HEK293T (cell line): ENCODE measurements around the gene STRC.
"Not testable (repeated sequence)": the region's sequence is repeated elsewhere in the genome, so short reads cannot be mapped to it uniquely, and the experiment has no call there.

Experiments
- ARNT ChIP-seq: fragments of 450-650 bp; IDR thresholded peaks from 2 replicates; pipeline ENCODE4 v1.6.1; 2017; ENCODE audit warnings: mild to moderate bottlenecking
- FOXM1 ChIP-seq: fragments of 450-650 bp; IDR thresholded peaks from 2 replicates; pipeline ENCODE4 v1.6.1; 2017; ENCODE audit warnings: mild to moderate bottlenecking, borderline replicate concordance
- LEF1 ChIP-seq: fragments of 450-650 bp; IDR thresholded peaks from 2 replicates; pipeline ENCODE4 v1.6.1; 2017; ENCODE audit warnings: mild to moderate bottlenecking, borderline replicate concordance
- PKNOX1 ChIP-seq: fragments of 450-650 bp; IDR thresholded peaks from 2 replicates; pipeline ENCODE4 v1.6.1; 2016
- SP1 ChIP-seq: fragments of 450-650 bp; IDR thresholded peaks from 2 replicates; pipeline ENCODE4 v1.6.1; 2017
- SUZ12 ChIP-seq: fragments of 450-650 bp; IDR thresholded peaks from 2 replicates; pipeline ENCODE4 v1.6.1; 2016; ENCODE audit warnings: mild to moderate bottlenecking

GRCh38 chr15:43574607-43575006, 44.0 kb downstream of the STRC start:
- TF ChIP-seq SUZ12, PKNOX1, ARNT, SP1, LEF1, FOXM1: not testable (repeated sequence)
